Right lobe of liver (tissue), 4 donors: ENCODE measurements around the gene NEK10.

Experiments
- CTCF ChIP-seq, 4 donors: fragments of 200-600 bp in 3 of 4; fragments of 450-650 bp in 1 of 4; IDR thresholded peaks; one replicate each; pipeline versions ENCODE4 v1.5.1 to v1.8.0; 2016 to 2022; ENCODE audit warnings: antibody characterized with exemption in 4 of 4, mild to moderate bottlenecking in 2 of 4
- POLR2A ChIP-seq: fragments of 450-650 bp; IDR thresholded peaks from one replicate; pipeline ENCODE4 v1.6.1; 2017; ENCODE audit warnings: antibody characterized with exemption, mild to moderate bottlenecking
- donor health status: DM: no; HTN: no; CAD: no.
- donor health status: DM: no; HTN: no; CAD: no.
- donor health status: DM: no; HTN: yes; CAD: no.

GRCh38 chr3:27252646-27253045 lies 116.5 kb downstream of the NEK10 start:
- TF ChIP-seq CTCF (IDR thresholded peaks at IDR 0.05): no peak
- no peak for TF ChIP-seq POLR2A
